GM12874 (cell line): ENCODE data around the gene FBXL14.

Experiments used
- CTCF ChIP-seq: IDR thresholded peaks from 2 replicates; pipeline ENCODE4 v1.5.1; 2011; ENCODE audit warnings: low read depth, mild to moderate bottlenecking, control low read depth, low read length, moderate library complexity; ENCODE audit not compliant: insufficient read depth

FBXL14 gene

GRCh38 chr12:1616233-1617066 lies 22.1 kb upstream of the FBXL14 start:
- TF ChIP-seq CTCF: no peak

GRCh38 chr12:1614360-1614759 lies 20.0 kb upstream of the FBXL14 start:
- no peak for TF ChIP-seq CTCF

- no peak for TF ChIP-seq CTCF
Observed at GRCh38 chr12:1613860-1614259, 19.5 kb upstream of the FBXL14 start.

DNA sequence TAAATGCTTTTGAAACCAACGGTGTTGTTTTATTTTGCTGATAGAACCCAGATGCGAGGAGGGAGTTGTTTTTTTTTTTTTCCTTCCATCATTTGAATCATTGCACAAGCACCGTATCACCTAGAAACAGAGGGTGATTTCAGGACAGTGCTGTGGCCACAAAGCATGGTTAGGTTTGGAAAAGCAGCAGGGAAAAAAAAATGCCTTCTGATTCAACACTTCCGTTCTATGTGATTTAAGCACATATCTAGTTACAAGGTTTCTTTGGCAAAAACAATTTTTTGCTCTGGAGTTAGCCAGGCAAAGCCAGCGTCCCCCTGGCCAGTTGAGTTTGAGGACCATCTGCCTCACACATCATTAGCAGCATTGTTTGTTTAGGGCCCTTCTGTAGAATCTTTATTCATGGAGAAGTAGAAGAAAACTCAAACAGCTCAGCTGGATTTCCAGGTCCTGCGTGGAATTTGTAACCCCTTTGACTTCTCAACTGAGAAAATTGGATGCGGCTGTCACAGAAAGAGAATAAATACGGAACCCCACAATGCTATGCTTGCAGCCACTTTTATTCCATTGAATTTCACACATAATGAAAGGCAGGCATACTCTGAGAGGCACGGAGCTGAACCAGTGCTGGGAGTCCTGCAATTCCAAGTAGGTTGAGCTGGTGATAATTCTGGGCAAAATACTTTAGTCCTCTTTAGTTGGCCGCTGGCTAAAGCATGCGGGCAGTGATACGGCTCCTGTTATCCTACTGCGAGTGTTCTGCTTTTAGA lies 17.6 kb upstream of the FBXL14 start:
- no peak for TF ChIP-seq CTCF

DNA sequence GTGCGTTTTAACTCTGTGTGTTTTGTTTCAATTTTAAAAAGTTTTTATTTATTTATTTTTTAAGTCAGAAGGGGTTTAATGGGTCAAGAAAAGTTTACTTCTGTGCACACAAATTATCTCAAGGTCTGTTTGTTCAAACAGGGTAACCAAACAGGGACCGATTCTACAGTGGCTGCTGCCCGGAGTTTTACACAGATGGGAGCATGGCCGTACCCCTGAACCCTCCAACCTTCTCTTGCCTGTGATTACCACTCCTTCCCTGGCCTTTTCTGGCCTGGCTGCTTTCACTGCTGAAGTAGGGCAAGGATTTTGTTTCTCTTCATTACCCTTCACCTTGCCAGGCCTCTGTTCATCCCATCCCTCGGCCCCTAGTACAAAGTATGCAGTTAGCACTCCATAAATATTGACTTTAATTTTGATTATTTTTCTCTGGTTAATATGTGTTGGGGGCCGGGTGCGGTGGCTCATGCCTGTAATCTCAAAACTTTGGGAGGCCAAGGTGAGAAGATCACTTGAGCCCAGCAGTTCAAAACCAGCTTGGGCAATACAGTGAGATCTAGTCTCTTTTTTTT lies 15.8 kb upstream of the FBXL14 start:
- no peak for TF ChIP-seq CTCF

DNA sequence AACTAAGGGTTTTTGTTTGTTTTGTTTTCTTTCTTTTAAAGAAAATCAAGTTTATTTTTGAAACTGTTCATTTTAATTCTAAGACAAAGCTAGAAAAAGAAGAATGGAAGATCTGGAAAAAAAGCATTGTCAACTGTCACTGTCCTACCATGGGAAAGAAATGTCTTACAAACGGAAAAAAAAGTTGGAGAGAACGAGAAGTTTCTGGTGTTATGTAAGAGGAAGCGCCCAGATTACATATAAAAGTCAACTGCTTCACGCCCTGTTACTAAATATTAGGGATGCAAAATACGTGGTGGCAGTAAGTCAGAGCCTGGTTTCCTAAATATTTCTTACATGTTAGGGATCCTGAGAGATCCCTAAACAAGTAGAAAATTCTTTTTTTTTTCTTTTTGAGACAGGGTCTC lies 14.3 kb upstream of the FBXL14 start:
- no peak for TF ChIP-seq CTCF

DNA sequence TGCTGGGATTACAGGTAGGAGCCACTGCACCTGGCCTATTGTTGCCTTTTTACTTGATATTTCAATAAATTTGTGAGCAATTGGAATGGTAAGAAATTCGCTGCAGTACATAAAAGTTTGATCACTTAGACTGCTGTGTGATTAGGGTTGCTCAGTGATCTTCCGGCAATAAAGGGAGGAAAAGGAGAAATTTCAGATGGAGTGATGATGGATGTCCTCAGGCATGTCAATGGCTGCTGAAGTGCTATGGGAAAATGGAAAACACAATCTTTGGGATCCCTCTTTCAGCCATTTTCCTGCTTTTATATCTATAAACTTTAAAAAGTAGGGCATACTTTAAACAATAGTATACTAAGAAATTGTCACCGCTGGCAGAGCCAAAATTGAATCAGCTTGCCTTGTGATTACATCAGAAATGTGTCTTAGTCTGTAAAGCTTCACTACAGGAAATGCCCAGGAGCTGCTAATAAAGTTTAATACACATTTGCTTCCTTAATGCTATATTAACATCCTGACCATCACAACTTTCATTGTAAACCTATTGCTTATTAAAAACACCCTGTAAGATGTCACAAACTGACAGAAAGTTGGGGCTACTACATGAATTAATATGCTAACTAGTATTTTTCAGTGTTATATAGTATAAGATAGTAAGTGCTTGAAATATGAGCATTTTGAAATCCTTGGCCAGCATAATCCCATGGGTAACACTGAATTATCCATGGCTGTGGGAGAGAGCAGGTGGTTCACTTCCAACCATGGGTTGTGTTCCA lies 13.7 kb upstream of the FBXL14 start:
- no peak for TF ChIP-seq CTCF
